PFSK-1 (cell line): Measurements from ENCODE around the gene PPIE.

ENCODE experiments used
- FOXP2 ChIP-seq: optimal IDR thresholded peaks from 2 replicates; pipeline ENCODE3; 2011; ENCODE audit warnings: borderline replicate concordance, control low read depth, inconsistent platforms; ENCODE audit not compliant: insufficient read depth; ENCODE audit errors: extremely low read length, extremely low read depth
- POLR2AphosphoS5 ChIP-seq: IDR thresholded peaks from 2 replicates; pipeline ENCODE4 v1.6.1; 2012; ENCODE audit warnings: low read depth, mild to moderate bottlenecking, control low read depth, low read length, moderate library complexity
- SIN3A ChIP-seq: IDR thresholded peaks from 2 replicates; pipeline ENCODE4 v1.6.1; 2012; ENCODE audit warnings: mild to moderate bottlenecking, low read length, moderate library complexity, borderline replicate concordance; ENCODE audit not compliant: insufficient read depth
- TAF1 ChIP-seq: IDR thresholded peaks from 2 replicates; pipeline ENCODE4 v1.6.1; 2012; ENCODE audit warnings: low read length, control low read depth, borderline replicate concordance; ENCODE audit not compliant: insufficient read depth
- TF ChIP-seq, protein P1 (sequence below), 2 experiments: IDR thresholded peaks; 2 replicates each; pipeline versions ENCODE4 v1.6.1 to v1.8.0; 2011 to 2012; ENCODE audit warnings: low read depth in 2 of 2, low read length in 2 of 2, control low read depth in 1 of 2, inconsistent platforms in 1 of 2, mild to moderate bottlenecking in 1 of 2, moderate library complexity in 1 of 2; ENCODE audit not compliant: insufficient read depth in 1 of 2

PPIE gene

DNA sequence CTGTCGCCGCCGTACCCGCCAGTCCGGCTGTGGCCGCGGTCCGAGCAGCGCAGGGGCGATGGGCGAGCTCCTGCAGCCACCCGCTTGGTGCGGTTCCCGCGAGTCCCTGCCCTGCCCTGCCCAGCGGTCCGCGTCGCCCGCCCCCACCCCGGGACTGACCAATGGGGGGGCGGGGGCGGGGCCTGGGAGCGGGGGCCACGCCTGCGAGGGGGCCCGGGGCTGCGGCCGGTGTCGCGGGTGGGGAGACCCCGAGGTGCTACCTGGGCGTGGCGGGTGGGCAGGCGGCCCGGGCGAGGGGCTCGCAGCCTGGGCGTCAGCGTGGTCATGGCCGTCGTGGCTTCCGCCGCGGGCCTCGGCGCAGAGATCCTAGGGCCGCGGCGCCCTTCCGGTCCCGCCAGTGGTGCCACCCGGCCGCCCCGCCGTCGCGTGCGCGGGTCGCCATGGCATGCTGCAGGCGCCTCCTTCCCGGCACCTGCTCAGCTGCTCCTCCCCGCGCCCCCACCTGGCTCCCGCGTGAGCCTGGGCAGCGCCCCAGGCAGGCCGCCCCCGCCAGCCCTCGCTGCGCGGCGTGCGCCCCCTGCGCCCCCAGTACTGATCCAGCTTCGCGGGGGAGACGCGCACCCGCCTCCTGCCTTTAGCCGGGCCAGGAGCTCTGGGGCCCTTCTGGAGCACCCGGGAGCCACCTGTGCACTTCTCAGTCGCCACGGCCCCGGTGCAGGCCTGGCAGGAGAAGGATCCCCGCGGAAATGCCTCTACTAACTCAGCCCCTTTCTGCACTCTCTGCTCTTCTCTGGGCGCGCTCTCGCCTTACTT, 50.3 kb downstream of the PPIE start, which contains the start of gene BMP8B:
BMP8B (minus strand) TSS at position 108 of the 813 bp plus-strand sequence. CDS start 380 bp downstream, outside the sequence.
- TF ChIP-seq TAF1 (no peak), POLR2AphosphoS5 (no peak), SIN3A (no peak), FOXP2 (no peak)
- TF ChIP-seq, protein P1, sequence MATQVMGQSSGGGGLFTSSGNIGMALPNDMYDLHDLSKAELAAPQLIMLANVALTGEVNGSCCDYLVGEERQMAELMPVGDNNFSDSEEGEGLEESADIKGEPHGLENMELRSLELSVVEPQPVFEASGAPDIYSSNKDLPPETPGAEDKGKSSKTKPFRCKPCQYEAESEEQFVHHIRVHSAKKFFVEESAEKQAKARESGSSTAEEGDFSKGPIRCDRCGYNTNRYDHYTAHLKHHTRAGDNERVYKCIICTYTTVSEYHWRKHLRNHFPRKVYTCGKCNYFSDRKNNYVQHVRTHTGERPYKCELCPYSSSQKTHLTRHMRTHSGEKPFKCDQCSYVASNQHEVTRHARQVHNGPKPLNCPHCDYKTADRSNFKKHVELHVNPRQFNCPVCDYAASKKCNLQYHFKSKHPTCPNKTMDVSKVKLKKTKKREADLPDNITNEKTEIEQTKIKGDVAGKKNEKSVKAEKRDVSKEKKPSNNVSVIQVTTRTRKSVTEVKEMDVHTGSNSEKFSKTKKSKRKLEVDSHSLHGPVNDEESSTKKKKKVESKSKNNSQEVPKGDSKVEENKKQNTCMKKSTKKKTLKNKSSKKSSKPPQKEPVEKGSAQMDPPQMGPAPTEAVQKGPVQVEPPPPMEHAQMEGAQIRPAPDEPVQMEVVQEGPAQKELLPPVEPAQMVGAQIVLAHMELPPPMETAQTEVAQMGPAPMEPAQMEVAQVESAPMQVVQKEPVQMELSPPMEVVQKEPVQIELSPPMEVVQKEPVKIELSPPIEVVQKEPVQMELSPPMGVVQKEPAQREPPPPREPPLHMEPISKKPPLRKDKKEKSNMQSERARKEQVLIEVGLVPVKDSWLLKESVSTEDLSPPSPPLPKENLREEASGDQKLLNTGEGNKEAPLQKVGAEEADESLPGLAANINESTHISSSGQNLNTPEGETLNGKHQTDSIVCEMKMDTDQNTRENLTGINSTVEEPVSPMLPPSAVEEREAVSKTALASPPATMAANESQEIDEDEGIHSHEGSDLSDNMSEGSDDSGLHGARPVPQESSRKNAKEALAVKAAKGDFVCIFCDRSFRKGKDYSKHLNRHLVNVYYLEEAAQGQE (IDR thresholded peaks at IDR 0.05; ENCODE audit: insufficient read depth in 1 of 2, low read depth in 2 of 2, low read length in 2 of 2): no peak

DNA sequence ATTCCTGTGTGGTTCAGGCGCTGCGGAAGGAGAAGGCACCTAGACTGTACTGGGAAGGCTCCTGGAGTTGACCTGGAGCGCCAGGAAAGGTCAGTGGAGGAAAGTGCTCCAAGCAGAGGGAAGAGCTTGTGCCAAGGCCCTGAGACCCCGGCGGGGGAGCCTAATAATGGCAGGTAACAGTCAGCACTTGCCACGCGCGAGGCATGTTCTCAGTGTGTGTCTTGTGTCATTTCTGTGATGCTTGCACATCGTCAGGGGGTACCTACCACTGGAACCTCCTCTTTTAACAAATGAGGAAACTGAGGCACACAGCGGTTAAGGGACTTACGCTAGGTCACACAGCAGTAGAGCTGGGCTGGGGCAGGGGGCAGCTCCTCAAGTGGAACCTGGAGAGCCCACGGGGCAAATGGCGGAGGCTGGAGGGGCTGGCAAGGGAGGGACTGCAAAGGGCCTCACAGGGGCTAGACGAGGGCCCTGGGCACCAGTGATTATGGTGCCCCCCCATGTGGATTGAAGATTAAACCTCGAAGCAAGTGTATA, 51.0 kb downstream of the PPIE start:
- TF ChIP-seq FOXP2 (no peak), TAF1 (no peak), SIN3A (no peak), POLR2AphosphoS5 (no peak)
- TF ChIP-seq, protein P1 (IDR thresholded peaks at IDR 0.05; ENCODE audit: insufficient read depth in 1 of 2, low read depth in 2 of 2, low read length in 2 of 2): no peak

DNA sequence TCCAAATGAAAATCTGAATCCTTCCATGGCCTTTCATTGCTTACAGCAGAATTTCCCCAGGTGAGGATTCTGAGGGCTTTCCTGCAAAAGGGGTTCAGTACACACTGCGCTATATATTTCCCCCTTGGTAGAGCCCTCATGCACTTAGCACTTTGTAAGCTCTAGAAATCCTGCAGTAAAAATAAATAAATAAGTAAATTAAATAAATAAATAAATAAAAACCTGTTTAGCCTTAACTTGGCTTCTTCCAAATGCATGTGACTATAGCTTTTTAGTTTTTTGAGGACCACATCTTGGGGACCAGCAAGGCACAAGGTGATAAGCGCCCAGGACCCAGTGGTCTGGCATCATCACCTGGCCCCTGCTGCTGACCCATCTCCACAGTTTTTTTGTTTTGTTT, 53.2 kb downstream of the PPIE start:
- TF ChIP-seq FOXP2 (no peak), SIN3A (no peak)

DNA sequence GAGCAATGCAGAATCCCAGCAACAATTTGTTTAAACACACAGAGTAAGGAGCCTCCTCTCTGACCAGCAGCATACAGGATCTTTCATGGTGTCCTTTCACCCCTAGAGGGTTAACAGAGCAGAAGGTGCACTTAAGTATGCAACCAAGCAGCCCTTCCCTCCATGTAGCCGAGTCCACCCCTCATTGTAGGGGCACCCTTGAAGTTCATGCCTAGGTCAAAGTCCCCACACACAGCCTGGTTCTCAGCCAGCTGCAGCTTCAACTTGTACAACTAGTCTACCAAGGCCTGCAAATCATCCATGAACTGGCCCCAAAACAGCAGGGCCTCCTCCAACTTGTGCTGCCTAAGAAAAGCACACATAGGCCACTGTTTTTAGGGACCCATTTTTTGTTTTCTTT, 57.0 kb downstream of the PPIE start:
- TF ChIP-seq, protein P1 (IDR thresholded peaks at IDR 0.05; ENCODE audit: insufficient read depth in 1 of 2, low read depth in 2 of 2, low read length in 2 of 2): no peak
- TF ChIP-seq SIN3A (no peak), TAF1 (no peak), POLR2AphosphoS5 (no peak), FOXP2 (no peak)

DNA sequence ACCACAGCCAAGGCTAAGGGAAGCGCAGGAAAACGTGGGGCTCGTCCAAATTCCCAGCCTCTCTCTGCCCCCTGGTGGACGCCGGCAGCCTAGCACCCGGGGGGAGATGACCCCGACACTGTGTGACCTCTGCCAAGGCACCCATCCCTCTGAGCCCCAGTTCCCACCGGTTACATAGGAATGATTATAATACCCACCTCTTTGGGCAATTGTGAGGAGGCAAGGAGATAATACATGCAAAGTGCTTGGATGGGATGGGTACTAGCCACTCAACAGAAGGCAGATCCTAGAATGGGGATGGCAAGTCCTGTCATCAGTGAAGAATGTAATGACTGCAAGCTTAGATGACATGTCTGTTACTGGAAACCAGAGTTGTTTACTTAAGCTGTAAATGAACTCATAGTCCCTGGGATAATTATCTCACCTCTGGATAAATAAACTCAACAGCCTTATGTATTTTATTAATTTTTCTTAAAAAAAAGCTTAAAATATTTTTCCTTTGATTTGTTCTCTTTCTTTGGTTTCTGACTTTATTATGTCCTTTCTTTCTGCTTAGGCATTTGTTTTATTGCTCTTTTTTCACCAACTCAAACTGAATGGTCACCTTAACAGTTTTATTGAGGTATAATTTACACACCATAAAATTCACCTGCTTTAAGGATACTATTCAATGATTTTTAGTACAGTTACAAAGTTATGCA, 61.2 kb downstream of the PPIE start:
- TF ChIP-seq POLR2AphosphoS5 (no peak), SIN3A (no peak), FOXP2 (no peak), TAF1 (no peak)
- TF ChIP-seq, protein P1 (IDR thresholded peaks at IDR 0.05; ENCODE audit: insufficient read depth in 1 of 2, low read depth in 2 of 2, low read length in 2 of 2): no peak
